Limb (tissue), 2 donors: ENCODE results near the gene SLC38A2.
A peak's percentile ranks its signal among the peaks of the same experiment; 100 is the strongest.

Experiments used
- DNase-seq, 2 donors: peaks; one replicate each; pipeline ENCODE4 v3.0.0-alpha.2; 2016; ENCODE audit errors: extremely low spot score in 2 of 2

Gene SLC38A2

GRCh38 chr12:46395388-46395787, 22.8 kb upstream of the SLC38A2 start:
- DNase-seq, result peak in 1 of 2 donors; percentile 72

- peak in 1 of 2 donors; percentile 57 for DNase-seq
Observed at GRCh38 chr12:46391630-46392029, 19.1 kb upstream of the SLC38A2 start.

- no peak for DNase-seq
Observed at GRCh38 chr12:46390881-46391280, 18.3 kb upstream of the SLC38A2 start.

- no peak for DNase-seq
Observed at GRCh38 chr12:46390304-46390703, 17.7 kb upstream of the SLC38A2 start.

DNA sequence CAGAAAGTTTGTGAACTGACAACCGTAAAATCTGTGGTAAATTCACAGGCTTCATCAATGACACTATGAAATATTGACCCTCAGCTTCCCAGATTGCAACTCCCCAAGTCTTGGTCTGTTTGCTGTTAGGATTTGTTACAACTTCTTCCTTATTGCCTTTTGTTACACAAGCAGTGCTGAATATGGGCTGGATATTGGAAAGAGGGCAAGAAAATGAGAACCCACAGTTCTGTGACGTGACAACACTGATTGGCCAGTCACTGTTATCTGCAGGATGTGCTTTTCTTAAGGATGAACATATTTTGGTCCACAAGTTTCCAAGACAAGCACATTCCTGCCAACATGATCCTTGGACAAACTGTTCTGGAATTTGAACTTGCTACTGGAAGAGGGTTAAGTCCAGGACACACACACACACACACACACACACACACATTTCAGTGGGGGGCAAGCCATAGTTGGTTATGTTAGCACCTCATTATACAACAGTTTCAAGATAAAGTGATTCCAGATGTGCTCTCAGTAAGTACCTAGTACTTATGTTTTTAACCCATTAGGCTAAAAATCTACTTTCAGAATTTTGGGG, 16.6 kb upstream of the SLC38A2 start:
- DNase-seq, result no peak

DNA sequence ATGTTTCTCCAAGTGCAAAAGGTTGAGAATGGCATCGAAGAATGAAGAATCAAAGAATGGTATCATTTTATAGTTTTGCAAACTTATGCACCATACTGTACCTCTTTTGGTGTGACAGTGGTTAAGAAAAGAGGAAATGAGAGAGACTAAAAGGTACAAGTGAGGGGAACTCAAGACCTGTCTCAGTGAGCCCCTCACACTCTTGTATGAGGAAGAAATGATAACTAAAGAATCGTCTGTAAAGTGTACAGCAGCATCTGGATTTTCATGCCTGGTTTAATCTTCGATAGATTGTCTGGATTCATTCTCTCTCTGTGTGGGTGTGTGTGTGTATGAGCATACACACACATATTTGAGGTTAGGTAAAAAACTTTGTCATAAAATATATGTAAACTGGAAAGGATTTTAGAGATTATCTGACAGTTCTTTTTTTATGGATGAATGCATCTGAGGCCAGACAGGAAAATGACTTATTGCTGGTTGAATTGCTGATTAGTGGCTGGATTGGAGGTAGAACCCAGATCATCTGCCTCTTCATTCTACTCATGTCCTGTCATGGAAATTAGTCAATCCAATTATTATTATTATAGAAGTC, 16.0 kb upstream of the SLC38A2 start:
- no peak for DNase-seq

DNA sequence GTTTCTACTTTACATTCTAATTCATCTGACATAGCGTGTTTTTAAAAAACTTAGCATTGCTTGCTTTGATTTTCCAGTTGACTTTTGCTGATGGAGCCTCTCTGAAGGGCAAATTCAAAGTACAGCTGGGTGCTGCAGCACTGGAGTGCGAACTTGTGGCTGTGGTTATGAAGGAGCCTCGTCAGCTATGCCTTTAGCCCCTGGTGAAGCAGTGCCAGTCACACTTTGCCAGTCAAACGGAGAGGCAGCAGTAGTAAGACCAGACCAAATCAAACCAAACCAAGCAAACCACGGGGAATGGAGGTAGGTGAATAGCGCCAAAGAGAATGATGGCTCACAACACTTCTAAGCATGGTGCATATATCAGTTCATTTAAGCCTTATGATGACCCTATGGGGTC, 15.1 kb upstream of the SLC38A2 start:
- DNase-seq, result no peak

DNA sequence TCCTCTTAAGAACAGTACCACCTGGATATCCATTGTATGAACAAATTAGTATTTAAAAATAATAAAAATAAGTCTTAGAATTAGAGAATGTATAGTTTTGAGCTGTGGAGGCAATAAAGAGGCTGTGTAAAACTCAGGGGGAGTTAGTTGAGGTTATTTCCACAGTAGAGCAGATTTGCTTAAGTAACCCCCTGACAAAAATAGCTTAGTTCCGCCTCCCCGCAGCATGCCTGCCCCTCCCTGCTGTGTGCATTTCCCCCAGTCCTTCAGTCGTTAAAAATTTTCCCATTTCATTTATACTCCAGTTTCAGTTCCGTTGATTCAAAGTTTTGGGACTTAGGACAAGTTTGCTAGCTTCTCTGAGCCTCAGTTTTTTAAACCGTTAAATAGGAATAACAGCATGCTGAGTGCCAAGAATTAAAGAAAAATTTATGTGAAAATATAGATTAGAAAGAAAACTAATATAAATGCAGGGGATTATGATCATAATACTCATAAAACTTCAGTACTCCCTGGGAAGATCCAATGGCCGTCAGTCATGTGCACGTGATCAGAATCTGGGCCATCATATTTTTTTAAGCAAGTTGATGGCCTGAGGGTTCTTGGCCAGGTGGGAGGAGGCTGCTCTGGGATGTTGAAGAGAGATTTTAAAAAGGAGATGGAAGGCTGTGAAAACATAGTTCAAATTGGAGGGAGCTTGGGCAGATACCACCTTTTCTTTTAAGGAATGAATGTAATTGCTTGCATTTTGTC, 14.5 kb upstream of the SLC38A2 start:
- peak in 1 of 2 donors; percentile 64 for DNase-seq

DNA sequence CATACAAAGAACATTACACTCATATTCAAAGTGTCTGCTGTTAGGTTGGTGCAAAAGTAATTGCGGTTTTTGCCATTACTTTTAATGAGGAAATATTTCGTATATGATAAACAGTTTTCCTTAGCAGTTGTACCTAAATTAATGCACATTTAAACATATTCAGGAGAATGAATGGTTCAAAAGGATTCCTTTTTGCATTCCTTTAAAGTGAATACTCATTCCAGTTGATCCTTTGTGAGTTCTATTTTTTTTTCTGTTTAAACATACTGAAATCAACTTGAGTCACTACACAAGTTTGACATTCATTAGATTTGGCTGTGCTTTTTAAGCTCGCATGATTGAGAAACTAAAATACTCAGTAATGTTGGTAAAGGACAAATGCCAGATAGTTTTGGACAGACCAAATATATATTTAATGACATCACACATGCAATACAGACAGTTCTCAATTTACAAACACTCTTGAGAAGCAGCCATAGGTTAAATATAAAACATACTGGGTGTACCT, 13.8 kb upstream of the SLC38A2 start:
- peak in 1 of 2 donors; percentile 65 for DNase-seq

DNA sequence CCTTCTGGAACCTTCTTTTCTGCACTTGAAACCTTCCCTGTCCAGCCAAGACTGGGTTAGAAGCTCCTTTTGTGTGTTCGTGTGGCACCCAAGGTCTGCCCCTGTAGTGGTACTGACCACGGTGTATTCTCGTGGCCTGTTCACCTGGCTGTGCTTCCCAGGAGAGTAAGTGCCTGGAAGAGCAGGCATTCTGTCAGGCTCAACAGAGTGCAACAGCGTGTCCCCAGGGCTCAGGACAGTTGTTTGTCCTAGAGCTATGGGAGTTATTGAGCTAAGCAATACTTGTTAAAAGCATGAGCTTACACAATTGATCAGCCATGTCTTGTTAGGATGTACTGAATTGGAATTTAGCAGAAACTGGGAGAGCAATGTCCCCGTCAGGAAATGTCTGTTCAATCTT, 12.9 kb upstream of the SLC38A2 start:
- DNase-seq, result no peak

- no peak for DNase-seq
Observed at GRCh38 chr12:46384451-46385309, 12.1 kb upstream of the SLC38A2 start.

GRCh38 chr12:46383654-46384450, 11.3 kb upstream of the SLC38A2 start:
- peak; percentile 88 to 89 for DNase-seq

- peak; percentile 97 to 99 for DNase-seq
Observed at GRCh38 chr12:46382964-46383653, 10.5 kb upstream of the SLC38A2 start.

DNA sequence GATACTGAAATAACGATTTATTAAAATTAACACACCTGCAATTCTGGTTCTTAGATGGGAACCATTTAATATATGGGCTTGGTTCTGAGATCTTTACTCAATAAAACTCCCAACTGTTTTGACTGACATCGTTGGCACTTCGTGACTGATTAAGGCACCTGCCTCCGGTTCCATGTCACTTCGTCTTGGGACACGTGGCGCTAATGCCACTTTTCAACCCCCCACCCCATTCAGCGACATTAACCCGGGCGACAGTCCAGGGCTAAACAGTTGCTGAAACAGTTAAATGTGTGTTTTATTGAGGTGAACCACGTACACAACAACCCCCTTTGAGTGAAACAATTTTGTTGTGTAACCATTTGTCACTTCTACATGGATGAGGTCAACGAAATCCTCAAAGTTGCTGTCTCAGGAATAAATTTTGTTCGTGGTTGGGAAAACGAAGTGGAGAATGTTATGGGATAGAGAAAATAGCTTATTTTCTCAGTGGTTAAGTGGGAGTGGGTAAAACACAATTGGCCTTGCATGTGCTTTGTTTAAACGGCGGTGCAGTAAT, 9.9 kb upstream of the SLC38A2 start:
- DNase-seq, result peak in 1 of 2 donors; percentile 51

DNA sequence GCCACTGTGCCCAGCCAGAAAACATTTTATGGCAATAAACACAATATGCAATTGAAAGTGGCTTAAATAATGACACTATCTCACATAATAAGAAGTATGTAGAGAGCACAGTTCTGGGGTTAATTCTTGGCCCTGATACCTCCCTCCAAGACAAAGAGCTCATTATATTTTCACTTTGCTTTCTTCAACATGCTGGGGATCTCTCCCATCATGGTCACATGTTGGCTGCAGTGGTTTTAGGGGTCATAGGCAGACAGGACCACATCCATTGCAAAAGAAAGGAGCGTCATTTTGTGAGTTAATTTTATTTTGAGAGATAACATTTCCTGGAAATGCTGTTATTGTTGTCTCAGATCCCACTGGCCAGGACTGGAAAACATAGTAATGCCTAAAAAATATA, 8.3 kb upstream of the SLC38A2 start:
- no peak for DNase-seq

DNA sequence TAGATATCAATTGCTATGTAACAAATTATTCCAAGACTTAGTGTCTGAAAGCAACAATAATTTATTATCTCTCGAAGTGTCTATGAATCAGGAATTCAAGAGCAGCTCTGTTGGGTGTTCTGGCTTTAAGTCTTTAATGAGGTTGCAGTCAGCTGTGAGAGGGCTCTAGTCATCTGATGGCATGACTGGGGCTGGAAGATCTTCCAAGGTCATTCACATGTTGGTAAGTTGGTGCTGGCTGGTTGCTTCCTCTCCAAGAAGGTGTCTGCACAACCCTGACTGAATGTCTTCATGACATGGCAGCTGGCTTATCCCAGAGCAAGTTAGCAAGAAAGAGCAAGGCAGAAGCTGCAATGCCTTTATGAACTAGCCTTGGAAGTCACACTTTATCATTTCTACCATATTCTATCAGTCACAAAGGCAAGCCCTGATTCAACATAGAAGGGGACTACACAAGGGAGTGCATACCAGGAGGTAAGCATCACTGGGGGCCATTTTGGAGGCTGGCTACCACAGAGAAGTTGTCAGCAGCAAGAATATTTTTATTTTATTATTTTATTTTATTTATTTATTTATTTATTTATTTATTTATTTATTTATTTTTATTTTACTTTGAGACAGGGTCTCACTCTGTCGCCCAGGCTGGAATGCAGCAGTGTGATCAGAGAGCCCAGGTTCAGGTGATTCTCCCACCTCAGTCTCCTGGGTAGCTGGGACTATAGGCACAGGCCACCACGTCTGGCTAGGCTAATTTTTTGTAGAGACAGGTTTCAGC, 7.6 kb upstream of the SLC38A2 start:
- no peak for DNase-seq

DNA sequence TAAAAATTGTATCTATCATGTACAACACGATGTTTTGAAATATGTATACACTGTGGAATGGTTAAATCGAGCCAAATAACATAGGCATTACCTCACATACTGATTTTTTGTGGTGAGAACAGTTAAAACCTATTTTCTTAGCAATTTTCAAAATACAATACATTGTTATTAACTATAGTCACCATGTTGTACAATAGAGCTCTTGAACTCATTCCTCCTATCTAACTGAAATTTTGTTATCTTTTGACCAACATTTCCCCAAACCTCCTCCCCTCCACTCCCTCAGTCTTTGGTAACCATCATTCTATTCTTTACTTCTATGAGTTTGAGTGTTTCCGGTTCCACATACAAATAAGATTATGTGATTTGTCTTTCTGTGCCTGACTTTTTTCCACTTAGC, 6.8 kb upstream of the SLC38A2 start:
- DNase-seq, result no peak

DNA sequence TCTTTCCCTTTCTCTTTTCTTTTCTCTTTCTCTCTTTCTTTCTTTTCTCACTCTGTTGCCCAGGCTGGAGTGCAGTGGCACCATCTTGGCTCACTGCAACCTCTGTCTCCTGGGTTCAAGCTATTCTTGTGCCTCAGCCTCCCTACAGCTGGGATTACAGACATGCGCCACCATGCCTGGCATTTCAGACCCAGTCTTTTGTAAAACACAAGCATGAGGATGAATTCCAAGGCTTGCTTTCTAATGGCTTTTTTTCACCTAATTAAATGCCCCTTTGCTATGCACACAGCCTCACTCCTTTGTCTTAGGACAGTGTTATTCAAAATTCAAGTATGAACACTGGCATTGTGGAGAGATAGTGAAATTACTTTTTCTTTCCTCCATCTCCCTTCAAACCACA, 6.0 kb upstream of the SLC38A2 start:
- DNase-seq, result no peak

DNA sequence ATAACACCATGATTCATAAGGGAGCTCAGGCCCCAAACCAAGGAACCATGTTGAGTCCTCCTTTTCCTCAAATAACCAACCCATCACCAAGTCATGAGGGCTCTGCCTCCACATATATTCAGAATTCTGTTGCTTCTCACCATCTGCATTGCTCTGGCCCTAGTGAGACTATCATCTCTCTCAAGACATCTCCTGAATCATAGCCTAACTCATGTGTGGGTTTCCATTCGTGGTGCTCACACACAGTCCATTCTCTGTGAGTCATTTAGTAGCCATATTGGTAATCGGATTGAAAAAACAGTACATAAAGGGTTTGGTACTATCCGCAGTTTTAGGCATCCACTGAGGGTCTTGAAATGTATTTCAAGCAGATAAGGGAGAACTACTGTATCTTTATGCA, 5.1 kb upstream of the SLC38A2 start:
- no peak for DNase-seq
